Left lung (tissue), 10 donors: Measurements from ENCODE around the gene RALBP1. TPM values are rescaled to one million over a fixed set of nuclear protein-coding genes. Genes with fewer than 3 reads are reported as not detected.

Experiments used
- ATAC-seq: fragments of 200-7000 bp; cut with Tn5 transposase; one replicate; pipeline ENCODE4 v1.9.1; 2020; ENCODE audit warnings: moderate library complexity
- DNase-seq, 4 donors: peaks; one replicate each; pipeline ENCODE4 v3.0.0-alpha.2; 2013 to 2020
- H3K27ac ChIP-seq, 2 donors: fragments of 200-600 bp; sonication (generic) in 1 of 2; one replicate each; pipeline versions ENCODE4 v1.5.0 to v1.8.0; 2020 to 2021
- H3K27me3 ChIP-seq, 2 donors: fragments of 200-600 bp; sonication (generic) in 1 of 2; one replicate each; pipeline versions ENCODE4 v1.5.0 to v1.8.0; 2020 to 2021
- H3K36me3 ChIP-seq, 2 donors: fragments of 200-600 bp; sonication (generic) in 1 of 2; one replicate each; pipeline versions ENCODE4 v1.5.0 to v1.8.0; 2020 to 2021
- H3K4me1 ChIP-seq, 2 donors: fragments of 200-600 bp; one replicate each; pipeline ENCODE4 v1.8.0; 2021
- H3K4me3 ChIP-seq, 2 donors: fragments of 200-600 bp; sonication (generic) in 1 of 2; one replicate each; pipeline versions ENCODE4 v1.5.0 to v1.8.0; 2020 to 2021; ENCODE audit warnings: mild to moderate bottlenecking in 1 of 2
- H3K9me3 ChIP-seq, 2 donors: fragments of 200-600 bp; sonication (generic) in 1 of 2; one replicate each; pipeline versions ENCODE4 v1.5.0 to v1.8.0; 2020 to 2021
- CTCF ChIP-seq, 2 donors: fragments of 200-600 bp; sonication (generic) in 1 of 2; IDR thresholded peaks; one replicate each; pipeline versions ENCODE4 v1.5.0 to v1.8.0; 2021; ENCODE audit warnings: antibody characterized with exemption in 2 of 2
- intact Hi-C, 2 donors: fragments of 100-400 bp; cut with DNase I; formaldehyde crosslinking; loops; one replicate each; pipeline versions ENCODE4 v1.11.2 to v1.14.2; 2022
- polyA plus RNA-seq, 6 donors: library from polyadenylated mRNA; unstranded; fragments of 120-200 nt; gene quantifications; one replicate each; pipeline ENCODE4 v1.2.1, GENCODE V29; 2013; ENCODE audit not compliant: insufficient read length in 6 of 6
- total RNA-seq, 2 donors: library from RNA; stranded (reverse); fragmentation: NEBNext Ultra II Directional; extraction: Animal tissue kit (Norgen Biotek cat#: 25700); gene quantifications; one replicate each; pipeline ENCODE4 v1.2.1, GENCODE V29; 2021
- donor health status: DM: no; HTN: yes; CAD: no.
- donor health status: DM: no; HTN: no; CAD: no.

The RALBP1 gene
- total and polyA plus RNA-seq, 8 donors, result 46.5 to 53.0 (median 49.9) TPM

- ATAC-seq, result no peak
- intact Hi-C loops, result no loop called here
- TF ChIP-seq CTCF (IDR thresholded peaks at IDR 0.05), result no peak
- Histone ChIP-seq H3K27me3 (no peaks in the 10 kb centered on the region), H3K4me1 (peaks cover 0 to under 1% of the 10 kb centered on the region in 2 donors), H3K4me3 (no peak overlapping the region), H3K9me3 (no peaks in the 10 kb centered on the region), H3K36me3 (peaks cover 0 to 49% of the 10 kb centered on the region in 2 donors), H3K27ac (no peak overlapping the region)
- DNase-seq, result no peak
Observed at GRCh38 chr18:9521770-9522169, 46.5 kb downstream of the RALBP1 start.

- H3K4me3 ChIP-seq, result no peak overlapping the region
- no peak overlapping the region for H3K27ac ChIP-seq
- DNase-seq (no peak), ATAC-seq (no peak)
- H3K27me3 ChIP-seq, result no peaks in the 10 kb centered on the region
- peaks cover 0 to 50% of the 10 kb centered on the region in 2 donors for H3K36me3 ChIP-seq
- TF ChIP-seq CTCF (IDR thresholded peaks at IDR 0.05), result no peak
- no peaks in the 10 kb centered on the region for H3K9me3 ChIP-seq
- no peaks in the 10 kb centered on the region for H3K4me1 ChIP-seq
- intact Hi-C loops, result no loop called here
Observed at GRCh38 chr18:9522952-9523351, 47.6 kb downstream of the RALBP1 start.

- Histone ChIP-seq H3K4me3 (no peak overlapping the region), H3K27ac (no peak overlapping the region), H3K27me3 (no peaks in the 10 kb centered on the region), H3K36me3 (peaks cover 0 to 68% of the 10 kb centered on the region in 2 donors), H3K9me3 (no peaks in the 10 kb centered on the region), H3K4me1 (peaks cover 0 to 6% of the 10 kb centered on the region in 2 donors)
- intact Hi-C loops, result no loop called here
- ATAC-seq (no peak), DNase-seq (no peak)
- no peak for TF ChIP-seq CTCF (IDR thresholded peaks at IDR 0.05)
Observed at GRCh38 chr18:9526458-9526857, 51.1 kb downstream of the RALBP1 start.

- ATAC-seq (no peak), DNase-seq (no peak)
- H3K36me3 ChIP-seq, result peaks cover 0 to 72% of the 10 kb centered on the region in 2 donors
- H3K4me3 ChIP-seq, result no peak overlapping the region
- no peaks in the 10 kb centered on the region for H3K27me3 ChIP-seq
- intact Hi-C loops, result no loop called here
- peak overlapping the region in 1 of 2 donors; percentile 67 for H3K27ac ChIP-seq
- H3K9me3 ChIP-seq, result no peaks in the 10 kb centered on the region
- H3K4me1 ChIP-seq, result peaks cover 0 to 6% of the 10 kb centered on the region in 2 donors
- no peak for TF ChIP-seq CTCF (IDR thresholded peaks at IDR 0.05)
Observed at GRCh38 chr18:9530226-9531009, 55.1 kb downstream of the RALBP1 start.

- intact Hi-C loops, result no loop called here
- Histone ChIP-seq H3K4me1 (peaks cover 0 to 6% of the 10 kb centered on the region in 2 donors), H3K9me3 (no peaks in the 10 kb centered on the region), H3K4me3 (no peak overlapping the region), H3K27me3 (no peaks in the 10 kb centered on the region), H3K27ac (no peak overlapping the region), H3K36me3 (peaks cover 0 to 73% of the 10 kb centered on the region in 2 donors)
- ATAC-seq, result no peak
- DNase-seq, result no peak
- no peak for TF ChIP-seq CTCF (IDR thresholded peaks at IDR 0.05)
Observed at GRCh38 chr18:9531791-9532410, 56.6 kb downstream of the RALBP1 start.
